ENCODE measurements around the gene NUP214. TPM values are rescaled to one million over a fixed set of nuclear protein-coding genes. Genes with fewer than 3 reads are reported as not detected.

The NUP214 gene
- total and polyA plus RNA-seq, 2 of the 8 experiments (the other 6 are each of a cell fraction or from before 2014, with no cell fraction given): 28.6 to 50.2 TPM

DNA sequence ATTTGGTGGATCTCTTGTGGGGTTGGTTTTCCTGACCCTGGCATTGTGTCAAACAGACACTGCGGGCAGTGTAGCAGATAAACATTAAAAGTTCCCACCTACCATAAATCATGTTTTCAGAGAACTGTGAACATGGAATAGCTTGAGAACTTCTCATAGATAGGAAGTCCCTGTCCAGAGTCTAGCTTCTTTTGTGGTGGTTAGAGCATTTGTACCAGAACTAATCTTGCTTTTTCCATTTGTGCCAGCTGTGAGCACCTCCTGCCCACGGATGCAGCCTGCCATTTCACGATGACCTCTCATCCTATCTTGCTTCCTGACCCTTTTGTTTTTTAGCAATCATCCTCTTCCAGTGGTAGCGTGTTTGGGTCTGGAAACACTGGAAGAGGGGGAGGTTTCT is 89.5 kb downstream of the NUP214 start:
- no peak overlapping the region for H3K27ac ChIP-seq (ENCODE audit: low read depth, low read length)
- H3K4me1 ChIP-seq (replicated peaks in 1 of 4; ENCODE audit: control insufficient read depth in 3 of 4, insufficient read depth in 4 of 4, low read length in 3 of 4): peaks cover 0 to 2% (median 0%) of the 10 kb centered on the region in 4 experiments; a peak in 1 of 7 replicates
- no peaks in the 10 kb centered on the region for H3K27me3 ChIP-seq (replicated peaks in 1 of 4; ENCODE audit: control insufficient read depth in 3 of 4, extremely low read depth in 1 of 4, insufficient read depth in 3 of 4, low read length in 3 of 4)
- no peak overlapping the region for H3K23ac ChIP-seq (ENCODE audit: insufficient read length)
- H3K9me3 ChIP-seq (ENCODE audit: insufficient read depth in 2 of 2, low read depth in 1 of 2, low read length in 1 of 2): peaks cover 0 to 4% of the 10 kb centered on the region in 2 experiments; a peak in 1 of 4 replicates
- no peak overlapping the region for H4K8ac ChIP-seq (ENCODE audit: extremely low read depth, insufficient read depth, low read length)
- H3K23me2 ChIP-seq (ENCODE audit: low read depth, low read length): no peaks in the 10 kb centered on the region
- no peak overlapping the region for H3K4me2 ChIP-seq (ENCODE audit: insufficient read depth in 1 of 2, low read depth in 2 of 2, low read length in 2 of 2)
- no peak overlapping the region for H3K9ac ChIP-seq (replicated peaks in 1 of 4; ENCODE audit: extremely low read depth in 1 of 4, low read depth in 3 of 4, low read length in 3 of 4)
- no peak overlapping the region for H2BK120ac ChIP-seq (replicated peaks; ENCODE audit: low read depth, low read length)
- WGBS, 2 experiments (ENCODE audit: extremely low coverage in 1 of 2, insufficient coverage in 1 of 2, insufficient read length in 1 of 2, insufficient replicate concordance in 2 of 2, low coverage in 1 of 2, low lambda C conversion rate in 2 of 2, missing lambda C conversion rate in 1 of 2): 90% methylated on average over 4 of the region's 4 CpGs; no CpG with 5 or more reads in 1 of the 2 experiments
- POLR2A ChIA-PET (ENCODE audit: partially characterized antibody): interaction anchor here (0.7 to 1.5 kb wide), 3 partner anchors 14 to 39 kb away, joined by 3 to 7 read pairs (median 3); no protein-coding TSS in a partner anchor
- H3K79me2 ChIP-seq (ENCODE audit: control insufficient read depth in 1 of 2, insufficient read depth in 2 of 2, low read length in 2 of 2): no peaks in the 10 kb centered on the region; a peak in 1 of 4 replicates
- H3K18ac ChIP-seq (ENCODE audit: extremely low read depth, low read length): no peak overlapping the region
- FAIRE-seq (no peak), DNase-seq (ENCODE audit: low read depth in 1 of 2, low spot score in 2 of 2) (no peak)
- H2AK5ac ChIP-seq (ENCODE audit: low read depth, low read length): no peak overlapping the region
- TF ChIP-seq EP300 (IDR thresholded peaks at IDR 0.05; ENCODE audit: borderline replicate concordance in 1 of 2, low read depth in 2 of 2, low read length in 2 of 2) (no peak), KDM4A (IDR thresholded peaks at IDR 0.05; ENCODE audit: low read depth, low read length, severe bottlenecking) (no peak), SP2 (IDR thresholded peaks at IDR 0.05; ENCODE audit: low read length) (no peak), NANOG (IDR thresholded peaks at IDR 0.05; ENCODE audit: insufficient read depth, low read depth, low read length, poor library complexity, severe bottlenecking) (no peak), JUN (IDR thresholded peaks at IDR 0.05; ENCODE audit: low read depth, low read length) (no peak), TAF7 (optimal IDR thresholded peaks at IDR 0.05; ENCODE audit: borderline replicate concordance, low read depth, low read length) (no peak), SUZ12 (IDR thresholded peaks at IDR 0.05; ENCODE audit: low read length) (no peak), CBX8 (IDR thresholded peaks at IDR 0.05; ENCODE audit: borderline replicate concordance, low read depth, low read length) (no peak), SP1 (IDR thresholded peaks at IDR 0.05; ENCODE audit: low read depth, low read length) (no peak)
- no peak overlapping the region for H3K56ac ChIP-seq (replicated peaks; ENCODE audit: insufficient read length, low read depth, low read length)
- H4K5ac ChIP-seq (ENCODE audit: insufficient read length, low read depth, low read length): no peak overlapping the region
- H2BK5ac ChIP-seq (ENCODE audit: low read depth, low read length): no peak overlapping the region
- no peak overlapping the region for H3K14ac ChIP-seq (ENCODE audit: insufficient read length)
- no peak overlapping the region for H2BK15ac ChIP-seq (ENCODE audit: low read length)
- H2BK20ac ChIP-seq (ENCODE audit: low read length): no peak overlapping the region
- no peak overlapping the region for H2AFZ ChIP-seq (ENCODE audit: low read length)
- H4K91ac ChIP-seq (replicated peaks; ENCODE audit: insufficient read length, low read length): no peak overlapping the region
- no peak overlapping the region for H3K4ac ChIP-seq (replicated peaks; ENCODE audit: insufficient read length, low read depth, low read length)
- no peak overlapping the region for H2BK12ac ChIP-seq (ENCODE audit: low read depth, low read length)
- peaks cover 0 to 3% (median 1%) of the 10 kb centered on the region in 4 experiments; a peak in 4 of 8 replicates for H3K36me3 ChIP-seq (ENCODE audit: control insufficient read depth in 2 of 4, insufficient read depth in 4 of 4, low read length in 3 of 4)
- H3K79me1 ChIP-seq (ENCODE audit: low read depth, low read length): no peaks in the 10 kb centered on the region
- H4K20me1 ChIP-seq (replicated peaks in 1 of 2; ENCODE audit: control insufficient read depth in 1 of 2, insufficient read depth in 2 of 2, low read length in 2 of 2): no peaks in the 10 kb centered on the region
- no peak overlapping the region for H3K4me3 ChIP-seq (ENCODE audit: extremely low read depth in 1 of 4, insufficient read depth in 2 of 4, low read depth in 3 of 4, low read length in 4 of 4)
- CTCF ChIA-PET (ENCODE audit: partially characterized antibody): interaction anchor here (0.6 to 2.2 kb wide), 9 partner anchors 10 to 122 kb away, joined by 3 to 10 read pairs (median 3); no protein-coding TSS in a partner anchor

All from H1 (cell line).